SW 1271 (cell line): ENCODE results near the gene PRX.
A peak's percentile ranks its signal among the peaks of the same experiment; 100 is the strongest.
"Not testable (repeated sequence)": the region's sequence is repeated elsewhere in the genome, so short reads cannot be mapped to it uniquely, and the experiment has no call there.

Experiments
- DNase-seq, 2 experiments: peaks; one replicate each; lab custom pipeline; 2025; lab: John Stamatoyannopoulos, UW

The PRX gene

GRCh38 chr19:40416918-40417642 is 3.9 kb upstream of the PRX start:
- DNase-seq: peak; percentile 65 to 75

- DNase-seq: no peak
These were observed 2.6 kb upstream of the PRX start for GRCh38 chr19:40415768-40416167.

DNA sequence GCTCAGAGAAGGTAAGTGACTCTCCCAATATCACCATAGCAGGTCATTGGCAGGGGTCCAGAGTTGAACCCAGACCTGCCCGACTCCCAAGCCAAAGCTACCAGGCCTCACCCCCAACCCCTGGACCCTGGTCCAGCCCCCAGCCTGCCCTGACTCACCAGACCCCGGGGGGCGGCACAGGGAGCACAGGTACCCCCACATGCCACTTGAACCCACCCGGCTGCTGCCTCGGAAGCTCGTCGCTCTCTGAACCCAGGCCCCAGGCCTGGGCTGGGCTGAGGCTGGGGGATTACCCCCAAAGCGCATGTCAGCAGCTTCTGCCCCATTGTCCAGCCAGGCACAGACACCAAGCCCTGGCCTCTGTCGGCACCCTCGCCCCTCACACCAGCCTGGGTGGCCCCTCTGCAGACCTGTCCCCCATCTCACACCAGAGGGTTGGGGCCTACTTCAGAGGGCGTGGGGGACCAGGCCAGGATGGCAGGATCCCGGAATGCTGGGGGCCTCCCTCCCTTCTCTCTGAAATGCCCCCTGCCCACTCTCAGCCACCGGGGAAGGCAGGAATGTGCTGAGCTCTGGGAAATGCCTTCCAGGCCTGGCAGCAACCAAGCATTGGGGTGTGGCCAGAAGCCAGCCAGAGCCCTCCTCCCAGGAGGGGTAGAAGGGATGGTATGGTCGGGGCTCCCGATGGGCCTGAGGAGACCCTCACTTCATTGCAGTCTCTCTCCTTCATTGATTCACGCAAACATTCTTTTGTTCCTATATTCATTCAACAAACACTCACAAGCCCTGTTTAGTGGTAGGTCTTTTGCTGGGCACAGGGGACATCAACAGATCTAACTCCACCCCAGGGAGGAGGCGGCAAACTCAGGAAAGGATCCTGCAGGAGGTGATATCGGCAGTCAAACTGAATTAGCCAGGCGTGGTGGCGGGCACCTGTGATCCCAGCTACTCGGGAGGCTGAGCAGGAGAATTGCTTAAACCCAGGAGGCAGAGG is 1.7 kb upstream of the PRX start:
- no peak for DNase-seq

- no peak for DNase-seq
These were observed 312 bp downstream of the PRX start for GRCh38 chr19:40412866-40413265.

GRCh38 chr19:40411958-40412499 is 1.1 kb downstream of the PRX start:
- no peak for DNase-seq

- DNase-seq: no peak
These were observed 1.9 kb downstream of the PRX start for GRCh38 chr19:40411125-40411842.

DNA sequence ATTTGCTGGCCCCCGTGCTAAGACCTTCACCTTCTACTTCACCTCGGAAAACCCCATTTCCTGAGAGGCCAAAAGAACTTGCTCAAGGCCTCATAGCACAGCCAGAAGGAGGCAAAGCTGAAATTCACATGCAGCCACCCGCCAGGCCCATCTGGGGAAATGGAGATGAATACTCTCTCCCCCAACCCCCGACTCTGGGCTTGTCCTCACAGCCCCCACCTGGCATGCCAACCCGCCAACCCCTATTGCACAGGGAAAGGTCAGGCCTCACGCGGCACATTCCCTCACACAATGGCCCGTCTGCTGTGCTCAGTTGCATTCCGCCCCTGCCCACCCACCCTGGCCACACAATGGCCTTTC is 3.2 kb downstream of the PRX start:
- DNase-seq: no peak

GRCh38 chr19:40408598-40408925 is 4.6 kb downstream of the PRX start:
- DNase-seq: not testable (repeated sequence)

GRCh38 chr19:40407714-40408597 is 5.2 kb downstream of the PRX start:
- no peak for DNase-seq

DNA sequence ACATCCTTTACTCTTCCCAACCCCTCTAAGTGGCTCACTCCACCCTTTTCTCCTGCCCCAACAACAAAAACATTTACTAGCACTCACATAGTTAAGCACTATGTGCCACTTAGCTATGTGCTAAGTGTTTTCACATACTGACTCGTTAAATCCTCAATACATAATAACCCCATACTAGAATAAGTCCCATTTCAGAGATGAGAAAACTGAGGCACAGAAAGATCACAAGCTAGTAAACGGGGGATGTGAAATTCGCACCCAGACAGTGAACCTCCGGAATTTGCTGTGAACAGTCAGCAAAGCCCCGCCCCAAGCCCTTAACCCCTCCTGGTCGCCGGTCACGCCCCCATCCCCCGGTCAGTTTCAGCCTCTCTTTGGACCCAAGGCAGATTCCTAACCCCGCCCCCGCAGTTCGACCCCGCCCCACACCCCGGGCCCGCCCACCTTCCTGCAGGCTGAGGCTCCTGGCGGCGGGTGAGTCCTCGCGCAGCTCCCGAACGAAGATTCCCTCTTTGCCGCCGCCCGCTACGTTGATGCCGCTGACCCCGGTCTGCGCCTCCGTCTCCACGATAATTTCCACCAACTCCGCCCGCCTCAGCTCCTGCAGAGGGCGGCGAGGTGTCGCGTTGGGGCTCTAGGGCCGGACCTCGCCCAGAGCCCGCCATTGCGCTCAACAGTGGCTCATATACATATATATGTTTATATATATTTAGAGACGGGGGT is 9.8 kb downstream of the PRX start:
- peak; percentile 43 to 85 for DNase-seq

DNA sequence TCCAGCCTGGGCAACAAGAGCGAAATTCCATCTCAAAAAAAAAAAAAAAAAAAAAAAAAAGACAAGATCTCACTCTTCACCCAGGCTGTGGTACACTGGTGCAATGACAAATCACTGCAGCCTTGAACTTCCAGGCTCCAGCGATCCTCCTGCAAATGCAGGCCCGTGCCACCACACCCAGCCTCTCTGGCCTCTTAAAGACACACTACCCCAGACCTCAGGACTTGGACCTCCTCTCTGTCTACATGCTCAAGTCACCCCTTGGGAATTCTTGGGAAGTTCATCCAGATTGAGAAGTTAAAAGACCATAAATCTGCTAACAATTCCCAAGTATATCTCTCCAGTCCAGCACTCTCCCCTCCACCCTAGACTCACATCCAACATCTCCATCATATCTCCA is 12.6 kb downstream of the PRX start:
- no peak for DNase-seq

DNA sequence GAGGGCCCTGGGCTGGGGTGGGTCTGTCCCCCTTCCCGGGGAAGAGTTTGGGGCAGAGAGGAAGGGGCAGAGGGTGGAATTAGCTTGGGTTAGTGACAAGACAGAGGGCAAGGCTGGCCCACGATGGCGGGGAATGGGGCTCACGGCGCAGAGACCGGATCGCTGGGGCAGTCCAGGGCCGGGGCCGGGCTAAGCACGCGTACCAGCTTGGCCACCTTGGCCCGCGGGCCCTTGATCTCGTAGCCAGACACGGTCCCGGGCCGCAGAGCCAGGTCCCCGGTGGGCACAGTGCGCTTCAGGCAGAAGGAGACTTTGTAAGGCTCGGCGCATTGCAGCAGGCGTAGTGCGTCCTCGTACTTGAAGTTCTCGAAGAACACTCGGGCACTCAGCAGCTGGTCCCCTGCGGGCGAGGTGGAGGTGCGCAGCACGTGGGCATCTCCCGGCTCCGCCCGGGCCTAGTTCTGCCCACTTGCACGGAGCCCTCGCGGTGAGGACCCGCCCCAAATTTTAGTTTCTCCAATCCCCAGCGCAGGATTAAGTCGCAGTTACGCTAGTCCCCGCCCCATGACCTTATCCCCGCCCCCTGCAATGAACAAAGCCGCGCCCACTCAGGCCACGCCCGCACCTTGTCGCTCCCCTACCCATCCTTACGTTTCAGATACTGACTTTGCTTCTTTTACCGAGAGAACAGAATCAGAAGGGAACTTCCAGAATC is 14.6 kb downstream of the PRX start:
- no peak for DNase-seq

DNA sequence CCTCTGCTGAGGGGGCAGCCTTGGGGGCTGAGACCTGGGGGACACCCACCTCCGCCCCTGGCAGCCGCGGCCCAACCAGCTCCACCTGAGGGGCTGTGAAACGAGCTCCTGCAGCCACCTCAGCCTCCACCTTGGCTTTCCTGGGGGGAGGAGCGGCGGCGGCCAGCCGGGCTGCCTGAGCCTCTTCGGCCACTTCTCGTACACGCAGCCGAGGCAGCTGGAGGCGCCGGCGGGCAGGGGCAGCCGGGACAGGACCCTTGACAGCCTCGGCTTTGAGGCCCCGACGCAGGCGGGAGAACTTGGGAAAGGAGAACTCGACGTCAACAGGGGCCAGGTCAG is 15.6 kb downstream of the PRX start:
- no peak for DNase-seq

DNA sequence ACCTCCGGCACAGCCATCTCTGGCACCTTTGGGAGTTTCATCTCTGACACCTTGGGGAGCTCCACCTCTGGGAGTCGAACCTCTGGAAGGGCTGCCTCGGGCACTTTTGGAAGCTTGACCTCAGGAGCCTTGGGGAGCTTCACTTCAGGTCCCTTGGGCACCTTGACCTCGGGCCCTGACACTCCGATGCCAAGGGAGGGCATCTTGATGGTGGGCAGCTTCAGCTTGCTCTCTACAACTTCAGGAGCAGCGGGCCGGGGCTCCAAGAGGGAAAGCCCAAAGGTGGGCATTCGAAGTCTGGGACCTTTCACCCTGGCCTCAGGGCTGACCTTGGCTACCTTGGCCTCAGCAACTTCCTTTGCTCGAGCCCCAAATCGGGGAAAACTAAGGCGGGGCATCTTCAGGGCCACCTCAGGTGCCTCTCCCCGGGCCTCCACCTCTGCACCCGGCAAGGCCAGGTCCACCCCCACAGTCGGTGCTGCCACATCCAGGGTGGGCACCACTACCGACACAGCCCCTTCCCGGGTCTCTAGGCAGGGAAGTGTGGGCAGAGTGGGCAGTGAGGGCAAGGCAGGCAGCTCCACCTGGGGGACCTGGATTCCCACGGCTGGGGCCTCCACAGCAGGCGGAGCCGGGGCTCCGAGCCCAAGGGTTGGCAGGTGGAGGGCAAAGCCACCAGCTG is 16.2 kb downstream of the PRX start:
- no peak for DNase-seq

GRCh38 chr19:40395956-40396355 is 17.2 kb downstream of the PRX start:
- DNase-seq: no peak

DNA sequence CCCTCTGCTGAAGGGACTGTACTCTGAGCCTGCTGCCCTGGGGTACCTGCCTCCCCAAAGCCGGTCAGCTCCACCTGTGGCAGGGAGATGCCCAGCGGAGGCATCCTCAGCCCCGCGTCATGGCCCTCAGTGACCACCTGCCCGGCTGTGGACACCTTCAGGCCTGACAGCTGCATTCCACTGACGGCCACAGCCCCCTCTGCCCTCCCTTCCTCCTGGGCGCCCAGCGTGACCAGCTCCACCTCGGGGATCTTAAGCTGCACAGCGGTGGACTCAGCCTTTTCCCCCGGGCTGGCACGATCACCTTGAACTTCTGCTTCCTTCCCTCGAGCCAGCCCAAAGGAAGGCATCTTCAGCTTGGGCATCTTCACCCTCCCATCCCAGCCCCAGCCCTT is 18.4 kb downstream of the PRX start:
- no peak for DNase-seq

DNA sequence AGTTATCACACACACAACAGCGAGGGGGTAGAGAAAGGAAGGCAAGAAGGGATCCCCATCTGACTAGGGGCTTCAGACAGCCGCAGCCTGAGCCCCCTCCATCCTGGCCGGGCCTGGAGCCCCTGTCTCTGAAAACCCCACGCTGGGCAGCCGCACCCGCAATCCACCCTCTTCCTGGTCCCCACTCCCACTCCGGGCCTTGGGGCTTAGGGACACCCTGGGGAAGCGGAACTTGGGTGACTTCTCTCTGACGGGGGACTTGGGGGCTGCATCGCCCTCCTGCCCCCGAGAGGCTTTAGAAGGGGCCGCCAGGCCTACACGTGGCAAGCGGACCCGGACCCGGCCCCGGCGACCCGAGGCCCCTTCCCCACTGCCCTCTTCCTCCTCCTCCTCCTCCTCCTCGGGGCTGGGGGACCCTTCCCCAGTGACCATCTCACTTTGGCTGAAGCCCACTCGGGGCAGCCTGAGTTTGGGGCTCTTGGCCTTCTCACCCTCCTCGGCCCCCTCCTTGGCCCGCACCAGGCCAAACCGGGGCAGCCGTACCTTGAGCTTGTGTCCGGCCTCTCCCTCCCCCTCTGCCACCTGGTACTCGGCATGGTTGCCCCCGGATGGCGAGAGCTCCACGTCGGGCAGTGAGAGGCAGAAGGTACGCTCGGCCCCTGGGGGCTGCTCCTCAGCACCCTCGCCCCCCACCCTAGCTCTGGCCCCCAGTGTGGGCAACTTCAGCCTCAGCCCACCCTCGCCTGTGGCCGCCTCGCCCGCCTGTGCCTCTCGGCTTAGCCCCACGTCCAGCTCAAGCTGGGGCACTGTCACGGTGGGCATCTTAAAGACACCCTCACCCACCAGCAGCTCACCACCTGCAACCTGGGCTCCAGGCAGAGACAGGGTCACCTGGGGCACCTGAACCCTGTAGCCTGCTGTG is 19.0 kb downstream of the PRX start:
- no peak for DNase-seq

- DNase-seq: no peak
These were observed 20.2 kb downstream of the PRX start for GRCh38 chr19:40392894-40393517.
